Urinary bladder (tissue), 4 donors: Measurements from ENCODE around the gene DNAJC1. TPM values are rescaled to one million over a fixed set of nuclear protein-coding genes. Genes with fewer than 3 reads are reported as not detected.
"Not testable (repeated sequence)": the region's sequence is repeated elsewhere in the genome, so short reads cannot be mapped to it uniquely, and the experiment has no call there.

Source experiments
- DNase-seq: peaks from one replicate; pipeline ENCODE4 v3.0.0-alpha.2; 2015; ENCODE audit errors: extremely low spot score
- H3K27ac ChIP-seq: one replicate; pipeline ENCODE4 v1.5.1; 2013; ENCODE audit warnings: low read depth, mild to moderate bottlenecking, moderate library complexity
- H3K36me3 ChIP-seq: one replicate; pipeline ENCODE4 v1.6.1; 2013; ENCODE audit warnings: mild to moderate bottlenecking, moderate library complexity; ENCODE audit not compliant: insufficient read depth
- H3K4me1 ChIP-seq: one replicate; pipeline ENCODE4 v1.6.1; 2013; ENCODE audit warnings: mild to moderate bottlenecking, moderate library complexity; ENCODE audit not compliant: insufficient read depth
- H3K4me3 ChIP-seq: one replicate; pipeline ENCODE4 v1.5.1; 2013; ENCODE audit warnings: low read depth, low read length
- WGBS: extraction: QIAGEN DNeasy Blood & Tissue Kit; methylation state at CpG from one replicate; pipeline ENCODE4 v1.1.7; 2013; 5-methylcytosine and 5-hydroxymethylcytosine counted together
- polyA plus RNA-seq: library from polyadenylated mRNA; stranded (reverse); fragments of 200-250 nt; gene quantifications from one replicate; pipeline ENCODE4 v1.2.3, GENCODE V29; 2013
- total RNA-seq: library from RNA; depleted of rRNA; stranded (reverse); fragments of >200 nt; gene quantifications from one replicate; pipeline ENCODE4 v1.2.3, GENCODE V29; 2014
- donor health status: healthy with polysubstance abuse.
- donor health status: healthy.

The DNAJC1 gene
- total and polyA plus RNA-seq, 2 donors, result 44.1 to 47.1 TPM

GRCh38 chr10:22023508-22023907 is 20.0 kb upstream of the DNAJC1 start:
- Histone ChIP-seq H3K4me1 (no peaks in the 10 kb centered on the region), H3K36me3 (no peaks in the 10 kb centered on the region), H3K4me3 (no peak overlapping the region), H3K27ac (no peak overlapping the region)
- DNase-seq, result no peak
- 65% methylated on average over 3 of the region's 3 CpGs for WGBS

GRCh38 chr10:22022257-22023032 is 18.9 kb upstream of the DNAJC1 start:
- Histone ChIP-seq H3K27ac (no peak overlapping the region), H3K4me1 (no peaks in the 10 kb centered on the region), H3K36me3 (no peaks in the 10 kb centered on the region), H3K4me3 (no peak overlapping the region)
- peak; percentile 35 for DNase-seq
- 55% methylated on average over 8 of the region's 8 CpGs for WGBS

- not testable (repeated sequence) for H3K4me1 ChIP-seq, H3K36me3 ChIP-seq, H3K4me3 ChIP-seq, H3K27ac ChIP-seq, DNase-seq
- WGBS, result 97% methylated on average over 3 of the region's 3 CpGs
Measured at GRCh38 chr10:22021144-22021543, 17.6 kb upstream of the DNAJC1 start.

- Histone ChIP-seq H3K36me3 (no peaks in the 10 kb centered on the region), H3K27ac (no peak overlapping the region), H3K4me1 (no peaks in the 10 kb centered on the region), H3K4me3 (no peak overlapping the region)
- WGBS, result 34% methylated on average over 3 of the region's 3 CpGs
- no peak for DNase-seq
Measured at GRCh38 chr10:22017283-22018020, 13.9 kb upstream of the DNAJC1 start.

- H3K27ac ChIP-seq, result no peak overlapping the region
- no peak for DNase-seq
- H3K4me1 ChIP-seq, result no peaks in the 10 kb centered on the region
- 90% methylated on average over 5 of the region's 5 CpGs for WGBS
- no peak overlapping the region for H3K4me3 ChIP-seq
- H3K36me3 ChIP-seq, result no peaks in the 10 kb centered on the region
Measured at GRCh38 chr10:22016046-22016705, 12.6 kb upstream of the DNAJC1 start.

- no peaks in the 10 kb centered on the region for H3K36me3 ChIP-seq
- WGBS, result 27% methylated on average over 1 of the region's 1 CpG
- DNase-seq, result no peak
- H3K27ac ChIP-seq, result no peak overlapping the region
- H3K4me1 ChIP-seq, result no peaks in the 10 kb centered on the region
- H3K4me3 ChIP-seq, result no peak overlapping the region
Measured at GRCh38 chr10:22010973-22011408, 7.5 kb upstream of the DNAJC1 start.

- H3K4me1 ChIP-seq, result no peaks in the 10 kb centered on the region
- no peak overlapping the region for H3K27ac ChIP-seq
- 45% methylated on average over 4 of the region's 4 CpGs for WGBS
- no peak for DNase-seq
- no peaks in the 10 kb centered on the region for H3K36me3 ChIP-seq
- no peak overlapping the region for H3K4me3 ChIP-seq
Measured at GRCh38 chr10:22010539-22010938, 7.0 kb upstream of the DNAJC1 start.

- H3K27ac ChIP-seq, result no peak overlapping the region
- DNase-seq, result no peak
- no peaks in the 10 kb centered on the region for H3K36me3 ChIP-seq
- no peak overlapping the region for H3K4me3 ChIP-seq
- H3K4me1 ChIP-seq, result no peaks in the 10 kb centered on the region
Measured at GRCh38 chr10:22006379-22006884, 2.9 kb upstream of the DNAJC1 start.

- Histone ChIP-seq H3K36me3 (no peaks in the 10 kb centered on the region), H3K4me3 (no peak overlapping the region), H3K4me1 (no peaks in the 10 kb centered on the region), H3K27ac (no peak overlapping the region)
- 76% methylated on average over 2 of the region's 2 CpGs for WGBS
- DNase-seq, result no peak
Measured at GRCh38 chr10:22005763-22006162, 2.2 kb upstream of the DNAJC1 start.

- DNase-seq, result no peak
- WGBS, result 5% methylated on average over 2 of the region's 2 CpGs
Measured at GRCh38 chr10:22003964-22004281, 393 bp upstream of the DNAJC1 start.

GRCh38 chr10:22002591-22003176 is 846 bp downstream of the DNAJC1 start:
- Histone ChIP-seq H3K4me1 (no peaks in the 10 kb centered on the region), H3K36me3 (no peaks in the 10 kb centered on the region), H3K4me3 (peak overlapping the region; percentile 69), H3K27ac (peak overlapping the region; percentile 86)
- under 1% methylated on average over 21 of the region's 21 CpGs for WGBS
- DNase-seq, result no peak

More at GRCh38 chr10:22003964-22004281, 393 bp upstream of the DNAJC1 start:
- Histone ChIP-seq H3K27ac (peak overlapping the region; percentile 66), H3K36me3 (no peaks in the 10 kb centered on the region), H3K4me1 (no peaks in the 10 kb centered on the region), H3K4me3 (peak overlapping the region; percentile 69)

- no peak overlapping the region for H3K27ac ChIP-seq
Measured at GRCh38 chr10:21995557-21995956, 8.0 kb downstream of the DNAJC1 start.

GRCh38 chr10:21993360-21994001 is 10.0 kb downstream of the DNAJC1 start:
- no peak overlapping the region for H3K4me3 ChIP-seq
- no peaks in the 10 kb centered on the region for H3K36me3 ChIP-seq
- no peak overlapping the region for H3K27ac ChIP-seq
- peaks cover 2% of the 10 kb centered on the region for H3K4me1 ChIP-seq
- WGBS, result 69% methylated on average over 7 of the region's 7 CpGs
- no peak for DNase-seq

More at GRCh38 chr10:21995557-21995956, 8.0 kb downstream of the DNAJC1 start:
- H3K4me1 ChIP-seq, result peaks cover 2% of the 10 kb centered on the region
- H3K36me3 ChIP-seq, result no peaks in the 10 kb centered on the region
- WGBS, result 67% methylated on average over 2 of the region's 2 CpGs
- H3K4me3 ChIP-seq, result no peak overlapping the region
- no peak for DNase-seq
